ENCODE results near the gene GCA.

The GCA gene

GRCh38 chr2:162343492-162343823 lies 474 bp upstream of the GCA start:
- Mint-ChIP-seq H3K4me3 (peak overlapping the region; percentile 81 to 94 (median 88)), H3K9me3 (no peaks in the 10 kb centered on the region), H3K27ac (peak overlapping the region; percentile 21 to 53 (median 39)), H3K27me3 (ENCODE audit: low read depth) (peaks cover 6% of the 10 kb centered on the region), H3K36me3 (ENCODE audit: low read depth) (no peaks in the 10 kb centered on the region), H3K4me1 (peaks cover 12% of the 10 kb centered on the region)
- TF ChIP-seq CTCF (IDR thresholded peaks at IDR 0.05; ENCODE audit: unreplicated experiment in 3 of 3), result no peak

GRCh38 chr2:162344617-162344950 lies 652 bp downstream of the GCA start:
- H3K9me3 Mint-ChIP-seq, result no peaks in the 10 kb centered on the region
- peaks cover 6% of the 10 kb centered on the region for H3K27me3 Mint-ChIP-seq (ENCODE audit: low read depth)
- peaks cover 12% of the 10 kb centered on the region for H3K4me1 Mint-ChIP-seq

GRCh38 chr2:162365392-162365791 lies 21.5 kb downstream of the GCA start:
- TF ChIP-seq CTCF (IDR thresholded peaks at IDR 0.05; ENCODE audit: unreplicated experiment in 3 of 3), result no peak
- H3K36me3 Mint-ChIP-seq (ENCODE audit: low read depth), result no peaks in the 10 kb centered on the region
- no peak overlapping the region for H3K4me3 Mint-ChIP-seq
- no peaks in the 10 kb centered on the region for H3K9me3 Mint-ChIP-seq
- H3K27ac Mint-ChIP-seq, result no peak overlapping the region
- H3K27me3 Mint-ChIP-seq (ENCODE audit: low read depth), result no peaks in the 10 kb centered on the region
- H3K4me1 Mint-ChIP-seq, result no peaks in the 10 kb centered on the region

More at GRCh38 chr2:162344617-162344950, 652 bp downstream of the GCA start:
- Mint-ChIP-seq H3K27ac (peak overlapping the region; percentile 39 to 88 (median 78)), H3K36me3 (ENCODE audit: low read depth) (no peaks in the 10 kb centered on the region), H3K4me3 (peak overlapping the region; percentile 81 to 94 (median 88))
- TF ChIP-seq CTCF (IDR thresholded peaks at IDR 0.05; ENCODE audit: unreplicated experiment in 3 of 3), result no peak

GRCh38 chr2:162368494-162368893 lies 24.6 kb downstream of the GCA start:
- H3K36me3 Mint-ChIP-seq (ENCODE audit: low read depth), result no peaks in the 10 kb centered on the region
- TF ChIP-seq CTCF (IDR thresholded peaks at IDR 0.05; ENCODE audit: unreplicated experiment in 3 of 3), result no peak
- H3K27me3 Mint-ChIP-seq (ENCODE audit: low read depth), result no peaks in the 10 kb centered on the region
- H3K4me3 Mint-ChIP-seq, result no peak overlapping the region
- H3K4me1 Mint-ChIP-seq, result no peaks in the 10 kb centered on the region
- no peak overlapping the region for H3K27ac Mint-ChIP-seq
- no peaks in the 10 kb centered on the region for H3K9me3 Mint-ChIP-seq

GRCh38 chr2:162369551-162369950 lies 25.6 kb downstream of the GCA start:
- Mint-ChIP-seq H3K27ac (no peak overlapping the region), H3K27me3 (ENCODE audit: low read depth) (no peaks in the 10 kb centered on the region), H3K9me3 (no peaks in the 10 kb centered on the region), H3K4me3 (no peak overlapping the region), H3K36me3 (ENCODE audit: low read depth) (no peaks in the 10 kb centered on the region), H3K4me1 (no peaks in the 10 kb centered on the region)
- no peak for TF ChIP-seq CTCF (IDR thresholded peaks at IDR 0.05; ENCODE audit: unreplicated experiment in 3 of 3)

GRCh38 chr2:162370931-162371330 lies 27.0 kb downstream of the GCA start:
- no peak for TF ChIP-seq CTCF (IDR thresholded peaks at IDR 0.05; ENCODE audit: unreplicated experiment in 3 of 3)
- no peaks in the 10 kb centered on the region for H3K4me1 Mint-ChIP-seq
- no peaks in the 10 kb centered on the region for H3K36me3 Mint-ChIP-seq (ENCODE audit: low read depth)

More at GRCh38 chr2:162370931-162371330, 27.0 kb downstream of the GCA start:
- Mint-ChIP-seq H3K9me3 (no peaks in the 10 kb centered on the region), H3K27ac (no peak overlapping the region), H3K27me3 (ENCODE audit: low read depth) (no peaks in the 10 kb centered on the region), H3K4me3 (no peak overlapping the region)
